Suprapubic skin (tissue), 4 donors: ENCODE results near the gene ADAMTS2. TPM values are rescaled to one million over a fixed set of nuclear protein-coding genes. Genes with fewer than 3 reads are reported as not detected.
A peak's percentile ranks its signal among the peaks of the same experiment; 100 is the strongest.

Experiments
- DNase-seq, 2 donors: peaks; one replicate each; pipeline ENCODE4 v3.0.0-alpha.2; 2019; ENCODE audit warnings: low spot score in 2 of 2
- H3K27ac ChIP-seq: fragments of 200-600 bp; sonication (generic); one replicate; pipeline ENCODE4 v1.5.1; 2019
- H3K27me3 ChIP-seq: fragments of 200-600 bp; sonication (generic); one replicate; pipeline ENCODE4 v1.5.1; 2019
- H3K36me3 ChIP-seq: fragments of 200-600 bp; sonication (generic); one replicate; pipeline ENCODE4 v1.5.1; 2019
- H3K4me1 ChIP-seq: fragments of 200-600 bp; sonication (generic); one replicate; pipeline ENCODE4 v1.5.1; 2019
- H3K4me3 ChIP-seq: fragments of 200-600 bp; sonication (generic); one replicate; pipeline ENCODE4 v1.5.1; 2019; ENCODE audit warnings: mild to moderate bottlenecking
- H3K9me3 ChIP-seq: fragments of 200-600 bp; sonication (generic); one replicate; pipeline ENCODE4 v1.5.1; 2019
- EP300 ChIP-seq: sonication (generic); formaldehyde crosslinking; IDR thresholded peaks from one replicate; pipeline ENCODE4 v1.6.1; 2017; ENCODE audit warnings: antibody characterized with exemption
- POLR2A ChIP-seq, 2 donors: fragments of 450-650 bp; IDR thresholded peaks; one replicate each; pipeline ENCODE4 v1.6.1; 2017; ENCODE audit warnings: antibody characterized with exemption in 2 of 2, mild to moderate bottlenecking in 2 of 2, moderate library complexity in 2 of 2
- POLR2AphosphoS5 ChIP-seq, 3 donors: sonication (generic); formaldehyde crosslinking; IDR thresholded peaks; one replicate each; pipeline ENCODE4 v1.6.1; 2017; ENCODE audit warnings: antibody characterized with exemption in 3 of 3
- WGBS: methylation state at CpG from one replicate; pipeline ENCODE4 v1.1.5; 2018; 5-methylcytosine and 5-hydroxymethylcytosine counted together
- total RNA-seq, 4 donors: library from RNA; depleted of rRNA; stranded (reverse); fragments of >200 nt; gene quantifications; one replicate each; pipeline ENCODE4 v1.1.0, GENCODE V29; 2016
- TF ChIP-seq, protein P1 (sequence below), 2 donors: fragments of 200-600 bp in 1 of 2; fragments of 450-650 bp in 1 of 2; sonication (generic) in 1 of 2; IDR thresholded peaks; one replicate each; pipeline ENCODE4 v1.5.1; 2016 to 2019; ENCODE audit warnings: antibody characterized with exemption in 2 of 2, mild to moderate bottlenecking in 1 of 2, moderate library complexity in 1 of 2

The ADAMTS2 gene
- total RNA-seq, 4 donors from 2014 or later = 3.1 to 5.5 (median 4.3) TPM

DNA sequence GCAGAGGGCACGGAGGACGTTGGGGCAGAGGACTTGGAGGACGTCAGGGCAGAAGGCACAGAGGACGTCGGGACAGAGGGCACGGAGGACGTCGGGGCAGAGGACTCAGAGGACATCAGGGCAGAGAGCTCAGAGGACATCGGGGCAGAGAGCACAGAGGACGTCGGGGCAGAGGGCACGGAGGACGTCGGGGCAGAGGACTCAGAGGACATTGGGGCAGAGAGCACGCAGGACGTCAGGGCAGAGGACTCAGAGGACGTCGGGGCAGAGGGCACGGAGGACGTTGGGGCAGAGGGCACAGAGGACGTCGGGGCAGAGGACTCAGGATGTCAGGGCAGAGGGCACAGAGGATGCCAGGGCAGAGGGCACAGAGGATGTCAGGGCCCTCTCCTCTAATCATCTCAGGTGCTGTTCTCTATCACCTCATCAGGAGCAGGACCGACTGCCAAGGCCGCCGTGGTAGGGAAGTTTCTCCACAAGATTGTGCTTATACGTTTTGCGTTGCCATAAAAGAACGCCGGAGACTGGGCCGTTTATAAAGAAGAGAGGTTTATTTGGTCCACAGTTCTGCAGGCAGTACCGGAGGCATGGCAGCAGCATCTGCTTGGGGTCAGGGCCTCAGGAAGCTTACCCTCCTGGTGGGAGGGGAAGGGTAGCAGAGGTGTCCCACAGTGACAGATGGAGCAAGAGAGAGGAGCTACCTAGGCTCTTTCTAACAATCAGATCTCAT lies 29.4 kb upstream of the ADAMTS2 start:
- Histone ChIP-seq H3K4me1 (no peaks in the 10 kb centered on the region), H3K4me3 (no peak overlapping the region), H3K27ac (no peak overlapping the region), H3K9me3 (no peaks in the 10 kb centered on the region), H3K27me3 (no peaks in the 10 kb centered on the region), H3K36me3 (no peaks in the 10 kb centered on the region)
- no peak for TF ChIP-seq POLR2AphosphoS5 (IDR thresholded peaks at IDR 0.05)
- TF ChIP-seq EP300 = no peak
- TF ChIP-seq, protein P1, sequence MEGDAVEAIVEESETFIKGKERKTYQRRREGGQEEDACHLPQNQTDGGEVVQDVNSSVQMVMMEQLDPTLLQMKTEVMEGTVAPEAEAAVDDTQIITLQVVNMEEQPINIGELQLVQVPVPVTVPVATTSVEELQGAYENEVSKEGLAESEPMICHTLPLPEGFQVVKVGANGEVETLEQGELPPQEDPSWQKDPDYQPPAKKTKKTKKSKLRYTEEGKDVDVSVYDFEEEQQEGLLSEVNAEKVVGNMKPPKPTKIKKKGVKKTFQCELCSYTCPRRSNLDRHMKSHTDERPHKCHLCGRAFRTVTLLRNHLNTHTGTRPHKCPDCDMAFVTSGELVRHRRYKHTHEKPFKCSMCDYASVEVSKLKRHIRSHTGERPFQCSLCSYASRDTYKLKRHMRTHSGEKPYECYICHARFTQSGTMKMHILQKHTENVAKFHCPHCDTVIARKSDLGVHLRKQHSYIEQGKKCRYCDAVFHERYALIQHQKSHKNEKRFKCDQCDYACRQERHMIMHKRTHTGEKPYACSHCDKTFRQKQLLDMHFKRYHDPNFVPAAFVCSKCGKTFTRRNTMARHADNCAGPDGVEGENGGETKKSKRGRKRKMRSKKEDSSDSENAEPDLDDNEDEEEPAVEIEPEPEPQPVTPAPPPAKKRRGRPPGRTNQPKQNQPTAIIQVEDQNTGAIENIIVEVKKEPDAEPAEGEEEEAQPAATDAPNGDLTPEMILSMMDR (IDR thresholded peaks at IDR 0.05) = no peak
- TF ChIP-seq POLR2A (IDR thresholded peaks at IDR 0.05) = no peak
- WGBS = 86% methylated on average over 31 of the region's 31 CpGs
- DNase-seq = peak; percentile 41 to 57

DNA sequence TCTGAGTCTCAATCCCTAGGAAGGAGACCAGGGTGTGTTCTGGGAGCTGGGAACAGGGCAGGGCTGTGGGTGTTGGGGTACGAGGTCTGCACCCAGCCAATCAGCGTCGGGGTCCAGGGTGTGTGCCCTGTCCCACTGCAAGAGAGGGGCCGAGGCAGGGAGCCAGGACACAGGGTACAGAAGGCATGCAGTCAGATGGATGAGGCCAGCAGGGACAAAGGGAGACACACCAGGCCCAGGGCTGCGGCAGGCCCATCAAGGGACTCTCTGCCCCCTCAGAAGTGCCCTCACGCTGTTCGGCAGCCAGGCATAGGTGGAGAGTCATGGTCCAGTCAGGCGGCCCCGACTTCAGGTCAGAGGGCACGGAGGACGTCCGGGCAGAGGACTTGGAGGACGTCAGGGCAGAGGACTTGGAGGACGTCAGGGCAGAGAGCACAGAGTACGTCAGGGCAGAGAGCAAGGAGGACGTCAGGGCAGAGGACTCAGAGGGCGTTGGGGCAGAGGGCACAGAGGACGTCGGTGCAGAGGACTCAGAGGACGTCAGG lies 28.8 kb upstream of the ADAMTS2 start:
- Histone ChIP-seq H3K27ac (no peak overlapping the region), H3K27me3 (no peaks in the 10 kb centered on the region), H3K4me3 (no peak overlapping the region), H3K36me3 (no peaks in the 10 kb centered on the region), H3K9me3 (no peaks in the 10 kb centered on the region), H3K4me1 (no peaks in the 10 kb centered on the region)
- TF ChIP-seq POLR2AphosphoS5 (IDR thresholded peaks at IDR 0.05) = no peak
- TF ChIP-seq POLR2A (IDR thresholded peaks at IDR 0.05) = no peak
- TF ChIP-seq, protein P1 (IDR thresholded peaks at IDR 0.05) = no peak
- no peak for TF ChIP-seq EP300
- 87% methylated on average over 16 of the region's 20 CpGs for WGBS
- peak; percentile 51 to 60 for DNase-seq

DNA sequence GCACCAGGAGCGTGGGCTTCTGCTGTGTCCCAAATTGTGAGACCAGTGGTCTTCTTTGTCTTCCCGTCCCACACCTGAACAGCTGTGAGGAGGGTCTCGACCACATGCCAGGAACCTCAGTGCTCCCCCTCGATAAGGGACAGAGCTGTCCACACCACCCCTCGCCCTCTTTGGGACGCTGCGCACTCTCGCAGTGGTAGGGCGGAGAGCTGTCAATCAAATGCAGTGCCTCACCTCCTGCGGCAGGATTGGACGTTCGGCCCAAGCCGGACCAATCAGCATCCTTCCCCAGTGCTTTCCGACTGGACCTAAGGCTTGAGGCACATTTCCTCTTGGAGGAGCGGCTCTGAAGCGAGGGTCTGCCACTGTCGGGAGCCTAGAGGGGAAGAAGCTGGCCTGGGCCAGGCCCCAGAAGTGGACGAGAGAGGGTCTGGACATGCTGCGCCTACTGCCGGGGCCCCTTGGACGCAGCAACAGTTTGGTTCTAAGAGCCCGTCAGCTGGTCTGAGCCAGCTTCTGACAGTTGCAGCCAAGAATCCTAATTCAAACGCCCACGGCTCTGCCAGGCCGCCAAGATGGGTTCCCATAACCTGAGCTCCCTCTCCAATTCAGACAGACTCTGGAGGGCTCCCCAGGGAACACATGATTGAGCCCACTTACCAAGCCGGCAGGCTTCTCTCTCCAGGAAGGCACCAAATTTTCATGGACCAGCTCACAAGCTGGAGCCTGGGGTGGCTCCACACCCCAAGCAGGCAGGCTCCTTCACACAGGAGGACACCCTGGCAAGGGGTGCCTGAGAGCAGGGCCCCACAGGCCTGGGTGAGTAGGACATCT lies 28.1 kb upstream of the ADAMTS2 start:
- peak; percentile 48 to 68 for DNase-seq

DNA sequence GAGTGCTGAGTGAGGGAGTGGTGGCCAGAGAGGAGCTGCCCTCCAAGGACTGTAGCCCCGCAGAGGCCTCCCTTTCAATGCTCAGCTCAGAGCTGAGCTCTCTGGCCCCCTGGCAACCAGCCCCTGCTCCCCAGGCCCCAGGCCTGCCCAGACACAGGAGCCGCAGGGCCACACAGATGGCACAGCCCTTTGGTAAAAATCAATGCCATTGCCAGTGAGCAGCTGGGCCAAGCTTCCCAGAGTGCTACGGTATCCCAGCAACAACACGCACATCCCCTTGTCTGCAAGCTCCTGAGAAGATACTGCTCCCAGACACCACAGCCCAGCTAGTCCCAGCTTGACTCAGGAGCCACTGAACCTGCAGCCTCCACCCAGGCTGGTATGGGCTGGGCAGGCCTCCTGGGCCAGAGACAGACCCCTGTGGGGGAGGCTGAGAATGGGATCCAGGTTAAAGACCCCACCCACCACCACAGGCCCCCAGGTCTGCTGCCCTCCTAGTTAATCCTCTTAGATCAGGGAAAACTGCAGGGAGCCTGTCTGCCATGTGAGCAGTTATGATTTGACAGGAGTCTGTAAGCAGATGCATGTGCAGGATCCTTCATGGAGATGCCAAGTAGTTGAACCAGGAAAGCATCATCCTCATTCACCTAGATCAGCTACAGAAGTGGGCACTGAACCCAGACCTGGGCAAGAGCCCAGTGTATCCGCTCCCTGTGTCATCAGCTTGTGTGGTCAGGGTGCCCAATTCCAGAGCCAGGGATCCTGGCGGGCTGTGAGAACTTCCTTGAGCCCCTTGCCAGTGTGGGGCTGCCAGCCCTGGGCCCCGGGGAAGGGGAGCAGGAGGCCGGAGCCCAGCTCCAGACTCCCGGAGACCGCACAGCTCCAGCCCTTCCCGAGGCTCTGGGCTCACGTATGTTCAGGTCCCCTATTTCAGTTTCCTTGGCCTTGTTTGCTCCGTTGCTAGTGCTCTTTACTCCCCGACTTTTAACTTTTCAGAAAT lies 26.7 kb upstream of the ADAMTS2 start:
- H3K4me3 ChIP-seq = no peak overlapping the region
- no peaks in the 10 kb centered on the region for H3K27me3 ChIP-seq
- H3K4me1 ChIP-seq = no peaks in the 10 kb centered on the region
- H3K36me3 ChIP-seq = no peaks in the 10 kb centered on the region
- H3K27ac ChIP-seq = no peak overlapping the region
- TF ChIP-seq POLR2A (IDR thresholded peaks at IDR 0.05) = no peak
- TF ChIP-seq POLR2AphosphoS5 (IDR thresholded peaks at IDR 0.05) = no peak
- TF ChIP-seq EP300 = no peak
- TF ChIP-seq, protein P1 (IDR thresholded peaks at IDR 0.05) = no peak
- DNase-seq = peak; percentile 36 to 60
- H3K9me3 ChIP-seq = no peaks in the 10 kb centered on the region
- WGBS = 90% methylated on average over 10 of the region's 14 CpGs

More for the DNA sequence above, 28.1 kb upstream of the ADAMTS2 start:
- 82% methylated on average over 18 of the region's 26 CpGs for WGBS
- TF ChIP-seq, protein P1 (IDR thresholded peaks at IDR 0.05) = no peak
- no peak for TF ChIP-seq EP300
- no peak for TF ChIP-seq POLR2AphosphoS5 (IDR thresholded peaks at IDR 0.05)
- no peak for TF ChIP-seq POLR2A (IDR thresholded peaks at IDR 0.05)
- Histone ChIP-seq H3K36me3 (no peaks in the 10 kb centered on the region), H3K27me3 (no peaks in the 10 kb centered on the region), H3K27ac (no peak overlapping the region), H3K4me3 (no peak overlapping the region), H3K9me3 (no peaks in the 10 kb centered on the region), H3K4me1 (no peaks in the 10 kb centered on the region)
